NCI-H1417 treated with DMSO at 0.1 percent for 48 hours (cell line): ENCODE data around the gene MKI67.
"Not testable (repeated sequence)": the region's sequence is repeated elsewhere in the genome, so short reads cannot be mapped to it uniquely, and the experiment has no call there.

ENCODE experiments used
- DNase-seq: peaks from one replicate; lab custom pipeline; 2025; lab: John Stamatoyannopoulos, UW

Gene MKI67

DNA sequence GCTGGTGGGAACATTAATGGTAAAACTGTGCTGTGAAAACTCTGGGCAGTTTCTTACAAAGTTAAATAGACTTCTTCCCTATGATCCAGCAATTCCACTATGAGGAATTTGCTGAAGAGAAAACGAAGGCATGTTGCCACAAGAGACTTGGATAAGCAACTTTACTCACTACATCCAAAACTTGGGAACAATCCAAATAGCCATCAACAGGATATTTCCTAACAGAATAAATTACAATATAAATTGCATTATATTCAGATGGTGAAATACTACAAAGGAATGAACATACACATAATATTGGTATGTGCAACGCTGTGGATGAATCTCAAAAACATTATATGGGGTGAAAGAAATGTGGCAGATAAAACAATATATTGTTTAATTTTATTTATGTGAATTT is 21.4 kb upstream of the MKI67 start:
- DNase-seq: no peak

DNA sequence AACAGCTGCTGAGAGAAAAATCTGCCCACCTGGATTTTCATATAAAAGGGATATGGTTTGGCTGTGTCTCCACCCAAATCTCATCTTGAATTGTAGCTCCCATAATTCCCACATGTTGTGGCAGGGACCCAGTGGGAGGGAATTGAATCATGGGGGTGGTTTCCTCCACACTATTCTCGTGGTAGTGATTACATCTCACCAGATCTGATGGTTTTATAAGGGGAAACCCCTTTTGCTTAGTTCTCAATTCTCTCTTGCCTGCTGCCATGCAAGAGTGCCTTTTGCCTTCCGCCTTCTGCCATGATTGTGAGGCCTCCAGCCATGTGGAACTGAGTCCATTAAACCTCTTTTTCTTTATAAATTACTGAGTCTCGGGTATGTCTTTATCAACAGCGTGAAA is 20.8 kb upstream of the MKI67 start:
- no peak for DNase-seq

DNA sequence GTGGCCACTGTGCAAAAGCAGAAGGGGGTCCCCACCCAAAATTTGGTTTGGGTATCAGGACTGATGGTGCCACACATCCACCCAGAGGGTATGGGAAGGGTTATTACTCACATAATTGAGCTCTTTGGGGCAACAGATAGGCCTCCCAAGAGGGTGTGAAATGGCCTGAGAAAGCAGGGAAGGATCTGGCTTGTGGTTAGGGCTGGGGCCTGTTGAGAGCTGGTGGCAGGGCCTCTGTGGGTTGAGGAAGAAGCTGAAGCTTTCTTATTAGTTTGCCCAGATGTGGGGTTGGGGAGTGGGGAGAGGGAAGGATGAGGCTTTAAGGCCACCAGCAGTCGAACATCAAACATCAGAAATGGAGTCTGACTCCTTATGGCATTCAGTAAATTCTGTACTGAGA is 18.3 kb upstream of the MKI67 start:
- no peak for DNase-seq

GRCh38 chr10:128143531-128143930 is 17.3 kb upstream of the MKI67 start:
- DNase-seq: no peak

- DNase-seq: no peak
These were observed 14.2 kb upstream of the MKI67 start for GRCh38 chr10:128140425-128140824.

GRCh38 chr10:128138429-128138828 is 12.2 kb upstream of the MKI67 start:
- not testable (repeated sequence) for DNase-seq

- no peak for DNase-seq
These were observed 11.7 kb upstream of the MKI67 start for GRCh38 chr10:128137877-128138276.

- DNase-seq: no peak
These were observed 3.8 kb upstream of the MKI67 start for GRCh38 chr10:128130051-128130450.

GRCh38 chr10:128128582-128128981 is 2.4 kb upstream of the MKI67 start:
- no peak for DNase-seq

DNA sequence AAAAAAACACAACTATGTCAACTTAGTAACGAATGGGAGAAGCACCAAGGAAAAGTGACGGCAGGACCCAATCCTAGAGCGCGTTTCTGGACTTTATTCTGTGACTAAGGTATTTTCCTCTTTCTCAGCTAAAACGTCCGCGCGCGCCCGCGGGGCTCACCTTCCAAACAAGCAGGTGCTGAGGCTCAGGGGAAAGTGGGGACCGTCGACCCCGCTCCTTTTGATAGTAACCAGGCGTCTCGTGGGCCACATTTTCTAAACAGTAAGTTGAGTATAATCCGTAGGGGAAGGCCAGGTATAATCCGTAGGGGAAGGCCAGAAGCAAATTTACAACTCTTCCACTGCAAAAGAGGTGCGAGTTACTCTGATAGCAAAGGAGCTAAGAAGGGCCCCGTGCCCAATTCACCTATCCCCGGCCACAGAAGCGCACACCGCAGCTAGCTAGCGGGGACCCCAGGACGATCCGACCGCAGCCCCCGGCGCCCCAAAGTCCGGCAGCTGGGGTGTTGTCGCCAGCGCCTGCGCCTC is 743 bp downstream of the MKI67 start:
- no peak for DNase-seq

GRCh38 chr10:128124813-128125403 is 1.3 kb downstream of the MKI67 start:
- DNase-seq: no peak

DNA sequence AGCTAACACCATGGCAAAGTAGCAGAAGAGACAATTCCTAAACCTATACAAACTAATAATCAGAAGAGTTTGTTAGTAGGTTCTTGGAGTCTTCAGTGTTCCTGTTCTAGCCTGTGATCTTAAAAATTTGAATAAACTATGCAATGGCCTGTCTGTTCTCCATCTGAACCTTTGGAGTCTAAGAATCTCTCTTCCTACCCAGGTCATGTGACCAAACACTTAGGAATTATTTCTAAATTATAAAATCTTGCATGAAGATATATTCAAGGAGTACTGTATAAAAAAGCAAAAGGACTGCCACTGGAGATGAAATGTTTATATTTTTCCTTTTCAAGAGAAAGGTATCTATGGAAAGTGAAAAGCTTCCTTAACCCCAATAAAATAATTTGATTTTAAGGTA is 2.4 kb downstream of the MKI67 start:
- DNase-seq: no peak

DNA sequence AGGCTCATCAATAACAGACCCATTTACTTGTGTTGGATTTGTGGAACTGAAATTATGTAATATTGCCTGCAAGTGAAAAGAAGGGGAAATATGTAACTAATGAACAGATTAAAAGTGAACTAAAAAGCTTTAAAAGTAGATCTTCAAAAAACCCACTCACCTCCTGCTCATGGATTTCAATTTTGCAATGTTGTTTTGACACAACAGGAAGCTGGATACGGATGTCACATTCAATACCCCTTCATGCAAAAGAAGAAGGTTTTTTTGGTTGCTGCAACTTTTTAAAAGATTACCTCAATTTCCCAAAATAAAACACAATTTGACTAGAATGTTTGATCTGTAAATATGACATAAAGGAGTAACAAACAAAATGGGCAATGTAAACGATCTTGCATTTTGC is 3.3 kb downstream of the MKI67 start:
- DNase-seq: no peak

GRCh38 chr10:128121750-128122412 is 4.3 kb downstream of the MKI67 start:
- no peak for DNase-seq

DNA sequence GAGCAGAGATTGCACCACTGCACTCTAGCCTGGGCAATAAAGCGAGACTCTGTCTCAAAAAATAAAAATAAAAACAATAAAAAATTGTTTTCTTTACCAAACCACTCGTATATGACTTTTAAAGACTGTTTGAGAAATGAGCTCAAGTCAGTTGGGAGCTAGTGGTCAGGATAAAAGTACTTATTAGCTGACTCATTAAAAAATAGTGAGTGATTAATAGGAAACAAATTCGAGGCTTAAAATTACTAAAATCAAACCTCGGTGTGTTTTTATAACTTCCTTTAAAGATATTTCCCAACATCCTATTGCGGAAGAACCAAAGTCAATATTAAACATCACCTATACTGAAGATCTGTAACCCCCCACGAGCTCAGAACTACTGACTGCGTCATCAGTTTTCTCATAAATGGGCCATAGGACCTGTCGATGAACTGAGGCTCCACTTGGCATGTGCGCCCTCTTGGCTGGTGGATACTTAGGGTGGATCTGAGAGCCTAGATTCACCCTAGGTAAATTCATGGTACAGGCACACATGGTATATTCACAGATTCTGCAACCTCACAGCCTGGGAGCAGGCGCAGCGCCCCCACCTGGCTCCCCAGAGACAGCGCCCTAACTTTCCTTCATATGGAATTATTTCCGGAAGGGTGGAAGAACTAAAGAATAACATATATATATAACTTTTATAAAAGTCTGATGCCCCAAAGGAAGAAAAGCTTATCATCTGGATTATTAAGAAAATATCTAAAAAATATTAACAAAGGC is 9.2 kb downstream of the MKI67 start:
- no peak for DNase-seq

DNA sequence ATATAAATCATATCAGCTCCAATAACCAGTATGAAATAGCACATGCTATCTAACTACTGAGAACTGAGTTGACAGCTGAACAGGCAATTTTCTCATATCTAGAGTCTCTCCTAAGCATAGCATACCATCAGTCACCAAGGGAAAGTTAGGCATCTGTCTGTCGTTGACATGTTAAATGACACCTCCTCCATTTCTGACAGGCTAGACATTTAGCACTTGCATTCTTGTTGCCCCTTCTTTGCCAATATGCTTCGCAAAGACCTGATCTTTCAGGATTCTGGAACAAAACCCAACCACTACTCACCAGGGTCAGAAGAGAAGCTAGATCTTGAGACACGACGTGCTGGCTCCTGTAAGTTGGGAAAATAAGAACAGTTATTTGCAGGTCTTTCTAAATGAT is 10.0 kb downstream of the MKI67 start:
- no peak for DNase-seq

GRCh38 chr10:128115356-128115755 is 10.9 kb downstream of the MKI67 start:
- DNase-seq: no peak

DNA sequence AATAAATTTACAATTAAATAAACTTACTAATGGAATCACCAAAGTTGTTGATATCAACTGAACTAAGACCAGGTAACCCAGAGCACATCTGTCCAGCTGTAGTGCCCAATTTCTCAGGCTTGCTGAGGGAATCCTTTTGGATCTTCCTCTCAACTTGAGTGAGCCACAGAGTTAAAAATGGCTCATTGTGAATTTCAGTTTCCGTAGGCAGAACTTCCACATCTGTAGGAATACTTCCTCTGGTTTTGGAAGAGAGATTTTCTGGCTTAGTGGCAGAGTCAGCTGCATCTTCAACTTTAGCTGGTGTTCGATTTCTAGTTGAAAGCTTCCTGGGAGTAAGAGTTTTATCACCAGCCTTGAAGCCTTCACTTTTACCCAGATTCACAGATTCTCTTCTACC is 11.3 kb downstream of the MKI67 start:
- DNase-seq: no peak

- DNase-seq: no peak
These were observed 13.2 kb downstream of the MKI67 start for GRCh38 chr10:128113026-128113425.

GRCh38 chr10:128111696-128112095 is 14.5 kb downstream of the MKI67 start:
- no peak for DNase-seq

GRCh38 chr10:128110339-128110738 is 15.9 kb downstream of the MKI67 start:
- DNase-seq: no peak

DNA sequence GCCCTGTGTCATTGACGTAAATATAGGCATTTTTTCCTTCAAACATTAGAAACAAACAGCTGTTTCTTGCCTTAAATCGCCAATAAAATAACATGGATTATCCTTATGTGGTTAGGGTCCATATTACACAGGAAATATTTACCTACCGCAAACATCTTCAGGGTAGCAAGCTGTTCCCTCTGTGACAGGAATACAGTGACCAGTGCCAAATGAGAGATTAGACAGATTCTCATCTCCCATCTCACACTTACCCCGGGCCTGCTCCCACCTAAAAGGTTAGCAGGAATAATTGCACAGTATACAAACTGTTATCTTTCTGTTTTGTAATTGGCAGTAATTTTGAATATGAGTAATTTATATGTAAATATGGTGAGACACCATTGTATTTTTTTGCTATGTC is 16.5 kb downstream of the MKI67 start:
- DNase-seq: no peak

DNA sequence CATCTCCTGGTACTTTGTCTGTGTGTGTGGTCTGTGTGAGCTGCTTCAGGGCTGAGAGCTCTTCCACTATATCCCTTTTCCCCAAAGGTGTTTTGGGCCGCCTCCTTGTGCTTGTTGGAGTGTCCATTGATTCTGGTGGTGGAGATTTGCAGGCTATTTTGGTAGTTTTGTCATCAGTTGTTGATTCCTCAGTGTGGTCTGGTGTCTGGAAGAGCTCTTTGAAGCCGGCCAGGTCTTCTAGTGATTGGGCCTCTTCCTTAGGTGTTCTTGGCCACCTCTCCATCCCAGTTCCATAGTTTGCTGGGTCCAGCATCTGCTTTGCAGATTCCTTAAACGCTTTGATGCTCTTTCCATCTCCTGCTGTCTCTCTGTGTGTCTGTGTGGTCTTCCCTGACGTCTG is 20.8 kb downstream of the MKI67 start:
- no peak for DNase-seq
